HG03103 (cell line): Measurements from ENCODE around the gene ATP1B1.
"Not testable (repeated sequence)": the region's sequence is repeated elsewhere in the genome, so short reads cannot be mapped to it uniquely, and the experiment has no call there.

Experiments
- ATAC-seq: cut with Tn5 transposase; IDR thresholded peaks from one replicate; pipeline ENCODE4 v1.9.1; 2021; ENCODE audit warnings: low read depth; ENCODE audit not compliant: unreplicated experiment

Gene ATP1B1

GRCh38 chr1:169138866-169139670, 32.6 kb downstream of the ATP1B1 start:
- peak; percentile 93 for ATAC-seq

DNA sequence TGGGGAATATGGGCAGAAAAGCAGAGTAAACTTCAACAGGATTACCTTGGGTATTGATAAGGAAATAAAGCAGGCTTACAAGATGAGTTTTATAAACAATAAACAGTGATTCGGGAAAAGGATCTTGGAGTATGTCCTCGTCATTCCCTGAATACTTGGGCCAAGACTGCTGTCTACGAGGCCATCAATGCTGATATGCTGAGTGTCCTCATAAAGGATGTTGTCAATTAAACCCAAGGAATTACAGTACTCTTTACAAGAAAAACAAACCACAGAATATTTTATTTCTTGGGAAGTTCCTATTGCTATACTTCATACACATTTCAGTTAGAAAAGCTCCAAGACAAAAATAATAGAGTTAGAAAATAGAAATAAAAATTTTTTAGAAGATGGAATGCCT, 34.9 kb downstream of the ATP1B1 start:
- ATAC-seq = no peak

- ATAC-seq = no peak
Measured at GRCh38 chr1:169142129-169142528, 35.6 kb downstream of the ATP1B1 start.

GRCh38 chr1:169143346-169143745, 36.9 kb downstream of the ATP1B1 start:
- no peak for ATAC-seq

GRCh38 chr1:169143984-169144383, 37.5 kb downstream of the ATP1B1 start:
- no peak for ATAC-seq

- ATAC-seq = no peak
Measured at GRCh38 chr1:169144941-169145626, 38.6 kb downstream of the ATP1B1 start.

GRCh38 chr1:169146576-169147214, 40.2 kb downstream of the ATP1B1 start:
- no peak for ATAC-seq

DNA sequence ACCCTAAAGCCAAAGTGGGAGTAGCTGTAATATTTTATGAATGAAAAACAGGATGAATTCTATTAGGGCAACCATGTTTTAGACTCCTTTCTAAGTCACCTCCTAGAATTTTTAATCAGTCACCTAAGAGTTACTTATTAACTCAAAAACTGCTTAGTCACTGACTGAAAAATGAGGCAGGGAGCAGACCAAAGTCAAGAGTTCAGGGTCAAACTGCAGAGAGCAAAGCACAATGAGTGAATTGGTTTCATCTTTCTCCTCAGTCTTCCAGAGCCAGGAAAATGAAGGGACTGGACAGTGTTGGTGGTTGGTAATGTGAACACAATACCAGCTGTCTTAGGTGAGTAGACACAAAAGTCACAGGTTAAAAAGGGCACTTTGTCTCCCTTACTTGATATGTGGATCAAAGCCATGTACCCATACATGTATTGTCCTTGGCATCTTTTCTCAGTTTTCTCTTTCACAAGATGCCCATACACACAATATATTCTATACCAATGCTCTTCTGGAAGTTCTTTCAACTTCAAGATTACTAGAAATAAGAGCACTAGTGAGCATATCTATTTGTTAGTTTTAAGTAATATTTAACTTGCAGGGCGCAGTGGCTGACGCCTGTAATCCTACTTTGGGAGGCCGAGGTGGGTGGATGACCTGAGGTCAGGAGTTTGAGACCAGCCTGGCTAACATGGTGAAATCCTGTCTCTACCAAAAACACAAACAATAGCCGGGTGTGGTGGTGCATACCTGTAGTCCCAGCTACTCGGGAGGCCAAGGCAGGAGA, 42.2 kb downstream of the ATP1B1 start:
- no peak for ATAC-seq

GRCh38 chr1:169149555-169150286, 43.2 kb downstream of the ATP1B1 start:
- no peak for ATAC-seq

- no peak for ATAC-seq
Measured at GRCh38 chr1:169150641-169151337, 44.3 kb downstream of the ATP1B1 start.

DNA sequence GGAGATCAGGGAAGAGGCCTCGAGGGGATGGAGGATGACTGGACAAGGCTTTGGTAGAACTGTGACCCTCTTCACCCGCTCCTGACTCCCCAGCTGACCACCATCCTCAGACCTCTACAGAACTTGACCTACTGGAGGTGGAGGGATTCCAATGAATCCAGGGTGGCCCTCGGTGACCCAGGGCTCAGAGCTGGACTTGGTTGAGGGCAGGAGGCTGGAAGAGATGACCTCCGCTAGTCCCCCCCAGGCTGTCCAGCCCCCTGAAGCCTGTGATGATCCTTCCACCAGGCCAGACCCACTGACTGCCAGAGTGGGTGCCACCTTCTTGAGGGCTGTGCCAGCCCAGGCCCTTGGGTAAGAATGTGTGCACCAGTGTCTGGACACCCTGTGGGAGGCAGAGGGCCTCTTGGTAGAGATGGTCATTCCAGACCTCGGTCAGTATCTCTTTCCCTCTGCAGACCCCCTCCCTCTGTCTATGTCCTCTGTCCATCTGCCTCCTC, 44.9 kb downstream of the ATP1B1 start:
- ATAC-seq = no peak

GRCh38 chr1:169155675-169156074, 49.2 kb downstream of the ATP1B1 start:
- no peak for ATAC-seq

DNA sequence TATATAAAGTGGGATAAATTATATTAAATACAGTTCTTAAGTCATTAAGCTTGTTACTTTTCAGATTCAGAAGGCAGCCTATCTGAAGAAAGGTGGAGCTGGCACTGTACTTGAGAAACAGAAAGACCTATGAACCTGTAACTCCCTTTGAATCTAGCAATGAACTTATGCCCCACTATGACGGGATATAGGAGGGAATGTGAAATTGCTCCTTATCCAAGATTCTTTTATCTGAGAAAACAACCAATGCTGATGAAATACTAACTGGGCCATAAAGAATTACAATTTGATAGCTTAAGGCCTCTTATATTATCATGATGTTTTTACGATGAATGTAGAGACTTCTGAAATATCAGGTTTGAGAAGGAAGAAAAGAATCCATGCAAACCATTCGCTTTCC, 50.1 kb downstream of the ATP1B1 start:
- ATAC-seq = no peak

- no peak for ATAC-seq
Measured at GRCh38 chr1:169160845-169161495, 54.5 kb downstream of the ATP1B1 start.

DNA sequence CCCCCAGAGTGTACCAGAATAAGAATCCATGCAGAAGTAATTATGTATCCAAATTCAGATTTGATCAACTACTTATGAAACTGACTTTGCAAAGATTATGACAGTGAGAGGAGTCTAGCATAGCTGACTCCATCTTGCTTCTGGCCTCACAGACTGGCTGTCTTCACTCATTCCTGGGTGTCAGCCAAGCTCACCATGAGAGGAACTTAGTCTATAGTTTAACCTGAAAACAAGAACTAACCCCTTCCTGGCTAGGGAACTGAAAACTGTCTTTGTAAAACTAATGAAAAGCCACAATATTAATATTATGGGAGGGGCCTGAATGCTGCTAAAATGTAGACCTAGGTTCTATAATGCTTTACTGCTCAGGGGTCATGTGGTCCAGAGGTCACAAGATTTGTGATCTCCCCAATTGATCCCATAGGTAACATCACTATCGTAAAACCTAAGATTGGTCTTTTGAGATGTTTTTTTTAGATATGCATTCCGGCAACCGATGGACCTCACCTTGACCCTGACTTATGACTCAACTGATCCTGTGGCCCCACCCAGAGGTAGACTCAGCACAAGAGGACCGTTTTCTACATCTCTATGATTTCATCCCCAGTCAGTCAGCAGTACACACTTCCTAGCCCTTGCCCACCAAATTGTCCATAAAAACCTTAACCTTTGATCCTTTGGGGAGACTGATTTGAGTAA, 55.2 kb downstream of the ATP1B1 start:
- peak; percentile 90 for ATAC-seq

DNA sequence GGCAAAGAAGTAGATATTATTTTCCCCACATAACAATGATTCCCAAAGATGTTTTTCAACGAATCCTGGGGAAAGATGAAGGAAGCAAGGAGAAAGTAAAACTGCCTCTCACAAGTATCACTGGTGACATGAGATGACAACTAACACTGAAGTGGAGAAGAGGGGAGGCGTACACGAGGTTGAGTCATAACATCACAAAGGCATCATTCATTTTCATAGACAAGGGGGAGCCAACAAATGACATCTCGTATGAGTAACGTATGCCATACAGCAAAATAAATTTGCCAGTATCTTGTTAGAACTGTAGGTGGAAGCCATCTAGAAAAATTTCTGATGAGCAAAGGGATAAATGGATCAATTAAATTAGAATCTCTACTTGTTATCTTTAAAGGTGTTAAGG, 56.6 kb downstream of the ATP1B1 start:
- no peak for ATAC-seq

DNA sequence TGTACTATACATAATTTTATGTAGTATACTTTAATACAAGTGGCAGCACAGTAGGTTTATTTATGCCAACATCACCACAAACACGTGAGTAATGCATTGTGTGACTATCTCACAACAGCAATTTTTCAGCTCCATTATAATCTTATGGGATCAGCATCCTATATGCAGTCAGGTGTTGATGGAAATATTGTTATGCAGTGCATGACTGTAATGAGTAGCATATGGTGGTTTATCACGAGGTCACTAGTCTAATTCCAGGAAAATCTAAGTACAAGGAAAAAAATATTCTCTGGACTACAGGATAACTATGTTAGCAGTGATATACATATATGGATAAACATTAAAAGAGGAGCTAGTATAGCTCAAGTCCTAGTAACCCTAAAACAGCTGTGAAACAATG, 69.0 kb downstream of the ATP1B1 start:
- ATAC-seq = no peak

GRCh38 chr1:169179431-169179830, 72.9 kb downstream of the ATP1B1 start:
- not testable (repeated sequence) for ATAC-seq
